OCI-LY7 (cell line): ENCODE data around the gene TMED1.

Experiments used
- CTCF ChIP-seq: fragments of 200-600 bp; sonication (generic); conservative IDR thresholded peaks from 2 replicates; pipeline ENCODE4 v1.5.1; 2014; ENCODE audit warnings: mild to moderate bottlenecking, antibody characterized with exemption, low read length, moderate library complexity, mixed read lengths
- EZH2phosphoT487 ChIP-seq: fragments of 200-600 bp; sonication (generic); IDR thresholded peaks from 2 replicates; pipeline ENCODE4 v1.6.1; 2018; ENCODE audit warnings: low read depth, borderline replicate concordance, mild to moderate bottlenecking, mixed run types, antibody characterized with exemption, low read length, moderate library complexity, mixed read lengths

DNA sequence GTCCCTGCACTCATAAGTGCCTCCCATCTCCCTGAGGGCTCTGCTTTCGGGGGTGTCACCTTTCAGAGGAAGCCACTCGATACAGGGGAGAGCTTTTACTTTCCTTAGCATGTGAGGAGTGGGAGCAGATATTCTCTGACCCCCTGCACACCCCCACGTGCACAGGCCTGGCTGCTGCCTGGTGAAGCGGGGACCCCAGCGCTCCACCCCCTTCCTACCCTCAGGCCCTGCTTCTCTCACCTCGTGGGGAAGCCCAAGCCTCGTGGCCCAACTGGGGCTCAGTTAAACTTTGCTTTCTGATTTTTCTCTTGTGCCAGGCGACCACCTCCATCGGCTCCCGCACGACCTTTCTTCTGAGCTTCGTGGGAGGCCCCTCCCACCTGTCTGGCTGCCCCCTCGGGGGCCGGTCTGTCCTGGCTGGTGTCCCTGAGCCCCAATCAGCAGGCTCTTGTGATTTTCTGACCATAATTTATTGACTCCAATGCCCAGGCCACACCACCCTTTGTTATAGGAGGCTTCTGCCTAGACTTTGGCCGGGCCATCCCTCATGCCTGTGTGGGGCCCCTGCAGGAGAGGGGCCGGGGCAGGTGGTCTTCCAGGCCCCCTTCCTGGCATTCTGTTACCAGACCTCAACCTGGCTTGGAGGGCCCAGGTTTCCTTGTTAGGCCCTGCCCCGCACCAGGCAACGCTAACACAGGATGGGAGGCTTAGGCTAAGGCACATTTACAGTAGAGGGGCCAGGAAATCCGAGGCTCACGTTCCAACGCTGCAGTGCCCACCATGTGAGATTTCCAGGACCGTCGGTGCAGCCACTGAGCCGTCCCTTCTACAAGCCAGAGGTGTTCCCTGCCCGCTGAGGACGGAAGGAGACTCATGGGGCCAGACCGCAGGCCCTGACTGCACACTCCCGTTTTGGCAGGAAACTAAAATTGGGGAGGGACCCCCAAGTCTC is 3.7 kb downstream of the TMED1 start:
- no peak for TF ChIP-seq CTCF
- no peak for TF ChIP-seq EZH2phosphoT487
